Activated B cell treated with CpG ODN at 0.5 μM for 24 hours (primary cell): ENCODE results near the gene SPARC. TPM values are rescaled to one million over a fixed set of nuclear protein-coding genes. Genes with fewer than 3 reads are reported as not detected.

Experiments used
- ATAC-seq: fragments of 200-7000 bp; cut with Tn5 transposase; one replicate; pipeline ENCODE4 v1.10.0; 2021; ENCODE audit warnings: low read depth, mild to moderate bottlenecking, moderate library complexity
- CTCF ChIA-PET: fragments of 350-600 bp; sonication (Branson Sonifier 250); formaldehyde crosslinking; loops from one replicate; lab custom pipeline; 2021; ENCODE audit warnings: antibody characterized with exemption; lab: Charles Lee
- POLR2A ChIA-PET: fragments of 350-600 bp; sonication (Branson Sonifier 250); formaldehyde crosslinking; loops from one replicate; lab custom pipeline; 2021; ENCODE audit warnings: antibody characterized with exemption; lab: Charles Lee
- DNase-seq: peaks from one replicate; pipeline ENCODE4 v3.0.0; 2022
- H3K27ac Mint-ChIP-seq: one replicate; pipeline ENCODE4 v1.8.0; 2020; ENCODE audit warnings: mixed read lengths
- H3K27me3 Mint-ChIP-seq: one replicate; pipeline ENCODE4 v1.8.0; 2021; ENCODE audit warnings: mixed read lengths
- H3K36me3 Mint-ChIP-seq: one replicate; pipeline ENCODE4 v1.8.0; 2021; ENCODE audit warnings: low read depth, mixed read lengths
- H3K4me1 Mint-ChIP-seq: one replicate; pipeline ENCODE4 v1.8.0; 2021; ENCODE audit warnings: mixed read lengths
- H3K4me3 Mint-ChIP-seq: one replicate; pipeline ENCODE4 v1.8.0; 2020; ENCODE audit warnings: mild to moderate bottlenecking, mixed read lengths
- H3K9me3 Mint-ChIP-seq: one replicate; pipeline ENCODE4 v1.8.0; 2020; ENCODE audit warnings: mixed read lengths
- CTCF ChIP-seq: fragments of 200-600 bp; IDR thresholded peaks from one replicate; pipeline ENCODE4 v1.8.0; 2022; ENCODE audit warnings: antibody characterized with exemption, mild to moderate bottlenecking
- intact Hi-C: fragments of 100-400 bp; cut with micrococcal nuclease; formaldehyde crosslinking; loops from one replicate; pipeline ENCODE4 v1.15.1; 2024
- total RNA-seq: library from RNA; stranded (reverse); gene quantifications from 2 replicates; pipeline ENCODE4 v1.2.3, GENCODE V29; 2022

The SPARC gene
- total RNA-seq, 1 donor from 2014 or later, result not detected

- ATAC-seq (no peak), DNase-seq (no peak)
- ChIA-PET POLR2A (interaction anchor here (0.6 kb wide), 1 partner anchor 12 kb away, joined by 4 read pairs; no protein-coding TSS in a partner anchor), CTCF (no interaction called here)
- no peak overlapping the region for H3K27ac Mint-ChIP-seq
- no peak overlapping the region for H3K4me3 Mint-ChIP-seq
- no peaks in the 10 kb centered on the region for H3K9me3 Mint-ChIP-seq
- intact Hi-C loops, result no loop called here
- no peaks in the 10 kb centered on the region for H3K4me1 Mint-ChIP-seq
- H3K27me3 Mint-ChIP-seq, result peaks cover 7% of the 10 kb centered on the region
- no peaks in the 10 kb centered on the region for H3K36me3 Mint-ChIP-seq
- no peak for TF ChIP-seq CTCF
Measured at GRCh38 chr5:151675611-151676313, 11.0 kb downstream of the SPARC start.

- CTCF ChIA-PET, result no interaction called here
- no peak for ATAC-seq
- intact Hi-C loops, result no loop called here
- H3K27me3 Mint-ChIP-seq, result peaks cover 7% of the 10 kb centered on the region
- no peak overlapping the region for H3K27ac Mint-ChIP-seq
- H3K9me3 Mint-ChIP-seq, result no peaks in the 10 kb centered on the region
- POLR2A ChIA-PET, result interaction anchor here (0.6 kb wide), 1 partner anchor 13 kb away, joined by 4 read pairs; no protein-coding TSS in a partner anchor
- H3K4me3 Mint-ChIP-seq, result no peak overlapping the region
- no peak for TF ChIP-seq CTCF
- no peak for DNase-seq
- H3K36me3 Mint-ChIP-seq, result no peaks in the 10 kb centered on the region
- no peaks in the 10 kb centered on the region for H3K4me1 Mint-ChIP-seq
Measured at GRCh38 chr5:151674626-151675610, 11.8 kb downstream of the SPARC start.

GRCh38 chr5:151673421-151673820 is 13.3 kb downstream of the SPARC start:
- H3K27ac Mint-ChIP-seq, result no peak overlapping the region
- intact Hi-C loops, result no loop called here
- H3K36me3 Mint-ChIP-seq, result no peaks in the 10 kb centered on the region
- DNase-seq (no peak), ATAC-seq (no peak)
- POLR2A ChIA-PET, result no interaction called here
- H3K27me3 Mint-ChIP-seq, result peaks cover 7% of the 10 kb centered on the region
- CTCF ChIA-PET, result no interaction called here
- H3K4me1 Mint-ChIP-seq, result no peaks in the 10 kb centered on the region
- no peak overlapping the region for H3K4me3 Mint-ChIP-seq
- TF ChIP-seq CTCF, result no peak
- no peaks in the 10 kb centered on the region for H3K9me3 Mint-ChIP-seq

GRCh38 chr5:151672516-151672915 is 14.2 kb downstream of the SPARC start:
- no peaks in the 10 kb centered on the region for H3K36me3 Mint-ChIP-seq
- intact Hi-C loops, result no loop called here
- no peak overlapping the region for H3K27ac Mint-ChIP-seq
- ChIA-PET POLR2A (no interaction called here), CTCF (interaction anchor here (1.4 to 1.8 kb wide), 2 partner anchors 14 to 21 kb away, joined by 6 read pairs; no protein-coding TSS in a partner anchor)
- ATAC-seq, result no peak
- no peaks in the 10 kb centered on the region for H3K9me3 Mint-ChIP-seq
- peaks cover 7% of the 10 kb centered on the region for H3K27me3 Mint-ChIP-seq
- H3K4me3 Mint-ChIP-seq, result no peak overlapping the region
- no peaks in the 10 kb centered on the region for H3K4me1 Mint-ChIP-seq
- DNase-seq, result no peak
- TF ChIP-seq CTCF, result no peak

GRCh38 chr5:151671950-151672349 is 14.8 kb downstream of the SPARC start:
- Mint-ChIP-seq H3K4me3 (no peak overlapping the region), H3K27ac (no peak overlapping the region), H3K4me1 (no peaks in the 10 kb centered on the region), H3K36me3 (no peaks in the 10 kb centered on the region), H3K9me3 (no peaks in the 10 kb centered on the region), H3K27me3 (peaks cover 4% of the 10 kb centered on the region)
- CTCF ChIA-PET, result interaction anchor here (1.4 to 1.8 kb wide), 2 partner anchors 13 to 20 kb away, joined by 6 read pairs; no protein-coding TSS in a partner anchor
- POLR2A ChIA-PET, result no interaction called here
- intact Hi-C loops, result no loop called here
- DNase-seq (no peak), ATAC-seq (no peak)
- TF ChIP-seq CTCF, result no peak
